Loucy (cell line): Measurements from ENCODE around the gene TAF11L3.
"Not testable (repeated sequence)": the region's sequence is repeated elsewhere in the genome, so short reads cannot be mapped to it uniquely, and the experiment has no call there.

ENCODE experiments used
- H2AFZ ChIP-seq: fragments of 200-600 bp; sonication (generic); 2 replicates; pipeline ENCODE4 v1.6.0; 2016; ENCODE audit warnings: antibody characterized with exemption, mild to moderate bottlenecking, low read length, moderate library complexity
- H3F3A ChIP-seq: fragments of 200-600 bp; 2 replicates; pipeline ENCODE4 v1.6.0; 2016; ENCODE audit warnings: antibody characterized with exemption, low read depth, mild to moderate bottlenecking
- H3K27me3 ChIP-seq: fragments of 200-600 bp; sonication (generic); 2 replicates; pipeline ENCODE4 v1.6.1; 2014; ENCODE audit warnings: low read length, mild to moderate bottlenecking; ENCODE audit not compliant: insufficient read depth, poor library complexity, severe bottlenecking
- H3K36me3 ChIP-seq: fragments of 200-600 bp; sonication (generic); 2 replicates; pipeline ENCODE4 v1.6.1; 2016; ENCODE audit warnings: low read length; ENCODE audit not compliant: insufficient read depth
- H3K4me1 ChIP-seq: fragments of 200-600 bp; sonication (generic); 2 replicates; pipeline ENCODE4 v1.5.1; 2014; ENCODE audit warnings: low read length, mild to moderate bottlenecking; ENCODE audit not compliant: insufficient read depth, poor library complexity, severe bottlenecking
- H3K4me2 ChIP-seq: fragments of 200-600 bp; sonication (generic); 2 replicates; pipeline ENCODE4 v1.6.0; 2014; ENCODE audit warnings: antibody characterized with exemption, low read length, low read depth, mild to moderate bottlenecking; ENCODE audit not compliant: poor library complexity, severe bottlenecking
- H3K4me3 ChIP-seq: fragments of 200-600 bp; sonication (generic); 2 replicates; pipeline ENCODE4 v1.5.1; 2014; ENCODE audit warnings: low read length, mild to moderate bottlenecking, mixed read lengths; ENCODE audit not compliant: poor library complexity, severe bottlenecking
- H3K79me2 ChIP-seq: fragments of 200-600 bp; sonication (generic); 2 replicates; pipeline ENCODE4 v1.6.1; 2014; ENCODE audit warnings: low read length; ENCODE audit not compliant: insufficient read depth
- H3K9ac ChIP-seq: fragments of 200-600 bp; sonication (generic); 2 replicates; pipeline ENCODE4 v1.6.0; 2014; ENCODE audit warnings: mild to moderate bottlenecking, low read depth, low read length, moderate library complexity; ENCODE audit not compliant: poor library complexity, severe bottlenecking
- H3K9me2 ChIP-seq: fragments of 200-600 bp; sonication (generic); replicated peaks from 2 replicates; pipeline ENCODE4 v1.6.1; 2016; ENCODE audit warnings: low read depth, low read length, mixed read lengths
- H3K9me3 ChIP-seq: fragments of 200-600 bp; sonication (generic); 2 replicates; pipeline ENCODE4 v1.6.1; 2014; ENCODE audit warnings: mild to moderate bottlenecking, antibody characterized with exemption, low read length, low read depth; ENCODE audit not compliant: insufficient read depth
- H4K20me1 ChIP-seq: fragments of 200-600 bp; sonication (generic); 2 replicates; pipeline ENCODE4 v1.6.0; 2014; ENCODE audit warnings: antibody characterized with exemption, low read length, mild to moderate bottlenecking; ENCODE audit not compliant: insufficient read depth, poor library complexity, severe bottlenecking
- EZH2phosphoT487 ChIP-seq: fragments of 200-600 bp; IDR thresholded peaks from 2 replicates; pipeline ENCODE4 v1.6.1; 2018; ENCODE audit warnings: antibody characterized with exemption, mild to moderate bottlenecking, moderate library complexity, borderline replicate concordance
- TF ChIP-seq, protein P1 (sequence below): fragments of 200-600 bp; sonication (generic); conservative IDR thresholded peaks from 2 replicates; pipeline ENCODE4 v1.5.1; 2014; ENCODE audit warnings: mild to moderate bottlenecking, antibody characterized with exemption, low read length

Gene TAF11L3

DNA sequence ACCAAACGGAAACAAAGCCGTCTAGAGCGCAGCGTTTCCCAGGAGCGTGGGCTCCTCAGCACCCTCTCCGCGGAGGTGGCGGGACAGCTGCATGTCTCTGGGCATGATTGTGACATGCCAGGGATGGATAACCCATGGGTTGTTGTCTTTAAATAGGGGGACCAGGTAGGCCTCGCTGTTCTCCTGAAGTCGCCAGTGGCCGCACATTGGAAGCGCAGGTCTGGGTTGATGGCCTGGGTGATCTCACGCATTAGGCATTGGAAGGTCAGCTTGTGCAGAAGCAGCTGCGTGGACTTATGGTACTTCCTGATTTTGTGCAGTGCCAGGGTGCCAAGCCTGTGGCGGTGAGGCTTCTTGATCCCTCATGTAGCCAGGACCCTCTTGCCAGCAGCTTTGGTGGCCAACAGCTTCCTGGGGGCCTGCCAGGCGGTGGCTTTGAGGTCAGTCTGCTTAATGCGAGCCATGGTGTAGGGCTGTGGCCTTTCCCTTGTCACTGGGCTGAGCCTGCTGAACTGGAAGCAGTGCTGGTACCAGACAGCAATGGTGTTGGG lies 6.3 kb upstream of the TAF11L3 start:
- no peak for TF ChIP-seq EZH2phosphoT487
- TF ChIP-seq, protein P1, sequence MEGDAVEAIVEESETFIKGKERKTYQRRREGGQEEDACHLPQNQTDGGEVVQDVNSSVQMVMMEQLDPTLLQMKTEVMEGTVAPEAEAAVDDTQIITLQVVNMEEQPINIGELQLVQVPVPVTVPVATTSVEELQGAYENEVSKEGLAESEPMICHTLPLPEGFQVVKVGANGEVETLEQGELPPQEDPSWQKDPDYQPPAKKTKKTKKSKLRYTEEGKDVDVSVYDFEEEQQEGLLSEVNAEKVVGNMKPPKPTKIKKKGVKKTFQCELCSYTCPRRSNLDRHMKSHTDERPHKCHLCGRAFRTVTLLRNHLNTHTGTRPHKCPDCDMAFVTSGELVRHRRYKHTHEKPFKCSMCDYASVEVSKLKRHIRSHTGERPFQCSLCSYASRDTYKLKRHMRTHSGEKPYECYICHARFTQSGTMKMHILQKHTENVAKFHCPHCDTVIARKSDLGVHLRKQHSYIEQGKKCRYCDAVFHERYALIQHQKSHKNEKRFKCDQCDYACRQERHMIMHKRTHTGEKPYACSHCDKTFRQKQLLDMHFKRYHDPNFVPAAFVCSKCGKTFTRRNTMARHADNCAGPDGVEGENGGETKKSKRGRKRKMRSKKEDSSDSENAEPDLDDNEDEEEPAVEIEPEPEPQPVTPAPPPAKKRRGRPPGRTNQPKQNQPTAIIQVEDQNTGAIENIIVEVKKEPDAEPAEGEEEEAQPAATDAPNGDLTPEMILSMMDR: no peak
- H3K9me2 ChIP-seq: no peaks in the 10 kb centered on the region
- H3K9me3 ChIP-seq: no peaks in the 10 kb centered on the region
- H4K20me1 ChIP-seq: no peaks in the 10 kb centered on the region
- H3K9ac ChIP-seq: no peak overlapping the region
- no peaks in the 10 kb centered on the region for H3F3A ChIP-seq
- H3K4me3 ChIP-seq: no peak overlapping the region
- no peaks in the 10 kb centered on the region for H3K4me1 ChIP-seq
- H3K36me3 ChIP-seq: no peaks in the 10 kb centered on the region
- no peaks in the 10 kb centered on the region for H3K79me2 ChIP-seq
- H3K27me3 ChIP-seq: no peaks in the 10 kb centered on the region
- H3K4me2 ChIP-seq: no peak overlapping the region
- H2AFZ ChIP-seq: no peak overlapping the region

DNA sequence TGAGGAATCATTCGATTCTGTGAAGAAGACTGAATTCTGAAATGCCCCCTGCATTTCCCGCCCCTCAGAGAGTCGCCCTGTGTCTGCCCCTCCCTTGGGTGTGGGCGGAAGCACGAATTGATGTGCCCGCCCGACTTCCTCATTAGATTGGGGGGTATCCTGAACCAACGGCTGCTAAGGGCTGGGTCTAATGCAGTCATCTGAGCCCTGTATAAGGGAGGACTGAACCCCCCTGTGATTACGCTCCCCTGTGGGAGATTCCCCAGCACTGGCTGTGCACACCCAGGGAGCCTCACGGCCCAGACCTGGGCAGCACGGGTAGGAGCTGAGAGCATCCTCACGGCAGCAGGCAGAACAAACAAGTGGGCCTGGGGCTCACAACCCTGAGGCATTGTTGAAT lies 641 bp upstream of the TAF11L3 start:
- H3K4me3 ChIP-seq, H4K20me1 ChIP-seq, H3K9ac ChIP-seq, H3K9me3 ChIP-seq, H3K27me3 ChIP-seq, H3K36me3 ChIP-seq, H3K4me2 ChIP-seq, H2AFZ ChIP-seq, H3K79me2 ChIP-seq, H3F3A ChIP-seq, H3K9me2 ChIP-seq, H3K4me1 ChIP-seq: not testable (repeated sequence)

DNA sequence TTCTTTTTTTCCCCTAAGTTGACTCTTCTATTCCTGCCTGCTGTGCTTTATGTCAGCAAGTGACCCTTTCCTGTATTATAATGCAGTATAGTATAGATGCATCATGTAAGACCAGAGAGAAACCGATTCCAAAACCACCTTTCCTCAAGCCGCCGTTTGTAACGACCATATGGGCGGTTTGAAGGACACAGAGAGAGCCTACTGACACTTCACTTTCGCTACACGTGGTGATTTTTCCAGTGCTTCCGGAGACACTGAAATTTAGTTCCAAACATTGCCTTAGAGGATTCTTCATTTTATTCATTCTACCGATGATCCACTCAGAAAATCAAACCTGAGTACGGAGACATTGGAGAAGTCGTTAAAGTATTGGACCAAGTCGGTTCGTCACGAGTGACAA lies 1.3 kb downstream of the TAF11L3 start:
- not testable (repeated sequence) for H3K9me2 ChIP-seq, H3K4me3 ChIP-seq, H3K36me3 ChIP-seq, H3F3A ChIP-seq, H3K9me3 ChIP-seq, H3K4me1 ChIP-seq, H2AFZ ChIP-seq, H3K79me2 ChIP-seq, H4K20me1 ChIP-seq, H3K27me3 ChIP-seq, H3K9ac ChIP-seq, H3K4me2 ChIP-seq

DNA sequence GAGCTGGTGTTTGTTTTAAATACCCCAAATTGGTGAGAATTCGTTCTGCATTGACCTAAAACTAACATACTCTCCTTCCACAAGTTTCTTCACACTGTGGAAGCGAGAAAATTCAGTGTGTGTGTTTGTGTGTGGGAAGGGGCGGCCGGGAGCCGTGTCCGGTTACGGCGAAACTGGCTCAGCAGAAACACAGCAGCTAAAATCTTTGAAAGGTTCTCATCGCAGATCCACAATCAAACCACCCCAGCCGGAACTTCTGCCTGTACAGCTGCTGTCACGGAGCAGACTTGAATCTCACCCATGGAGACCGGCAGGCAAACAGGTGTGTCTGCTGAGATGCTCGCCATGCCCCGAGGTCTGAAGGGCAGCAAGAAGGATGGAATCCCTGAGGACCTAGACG lies 3.3 kb downstream of the TAF11L3 start, which contains the start of gene TAF11L4:
TAF11L4 (plus strand) TSS at position 301 of the 400 bp plus-strand sequence.
- H3K9me2 ChIP-seq, H3K79me2 ChIP-seq, H3K9me3 ChIP-seq, H3K36me3 ChIP-seq, H3K9ac ChIP-seq, H2AFZ ChIP-seq, H3K4me2 ChIP-seq, H3F3A ChIP-seq, H3K27me3 ChIP-seq, H4K20me1 ChIP-seq, H3K4me3 ChIP-seq, H3K4me1 ChIP-seq: not testable (repeated sequence)

DNA sequence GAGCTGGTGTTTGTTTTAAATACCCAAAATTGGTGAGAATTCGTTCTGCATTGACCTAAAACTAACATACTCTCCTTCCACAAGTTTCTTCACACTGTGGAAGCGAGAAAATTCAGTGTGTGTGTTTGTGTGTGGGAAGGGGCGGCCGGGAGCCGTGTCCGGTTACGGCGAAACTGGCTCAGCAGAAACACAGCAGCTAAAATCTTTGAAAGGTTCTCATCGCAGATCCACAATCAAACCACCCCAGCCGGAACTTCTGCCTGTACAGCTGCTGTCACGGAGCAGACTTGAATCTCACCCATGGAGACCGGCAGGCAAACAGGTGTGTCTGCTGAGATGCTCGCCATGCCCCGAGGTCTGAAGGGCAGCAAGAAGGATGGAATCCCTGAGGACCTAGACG lies 6.8 kb downstream of the TAF11L3 start, which contains the start of gene TAF11L5:
TAF11L5 (plus strand) TSS at position 301 of the 400 bp plus-strand sequence.
- H3K4me3 ChIP-seq, H3K27me3 ChIP-seq, H3K36me3 ChIP-seq, H3F3A ChIP-seq, H3K4me1 ChIP-seq, H3K4me2 ChIP-seq, H2AFZ ChIP-seq, H3K79me2 ChIP-seq, H3K9me2 ChIP-seq, H3K9me3 ChIP-seq, H3K9ac ChIP-seq, H4K20me1 ChIP-seq: not testable (repeated sequence)

DNA sequence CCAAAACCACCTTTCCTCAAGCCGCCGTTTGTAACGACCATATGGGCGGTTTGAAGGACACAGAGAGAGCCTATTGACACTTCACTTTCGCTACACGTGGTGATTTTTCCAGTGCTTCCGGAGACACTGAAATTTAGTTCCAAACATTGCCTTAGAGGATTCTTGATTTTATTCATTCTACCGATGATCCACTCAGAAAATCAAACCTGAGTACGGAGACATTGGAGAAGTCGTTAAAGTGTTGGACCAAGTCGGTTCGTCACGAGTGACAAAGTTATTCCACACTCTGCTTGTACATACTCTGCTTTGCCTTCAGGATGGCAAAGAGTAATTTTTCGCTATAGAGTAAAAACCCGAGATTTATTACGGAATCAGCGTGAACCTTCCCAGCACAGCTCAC lies 8.3 kb downstream of the TAF11L3 start:
- not testable (repeated sequence) for H3K4me1 ChIP-seq, H3K9me3 ChIP-seq, H4K20me1 ChIP-seq, H3K9ac ChIP-seq, H3K4me3 ChIP-seq, H3K79me2 ChIP-seq, H2AFZ ChIP-seq, H3F3A ChIP-seq, H3K9me2 ChIP-seq, H3K27me3 ChIP-seq, H3K4me2 ChIP-seq, H3K36me3 ChIP-seq

DNA sequence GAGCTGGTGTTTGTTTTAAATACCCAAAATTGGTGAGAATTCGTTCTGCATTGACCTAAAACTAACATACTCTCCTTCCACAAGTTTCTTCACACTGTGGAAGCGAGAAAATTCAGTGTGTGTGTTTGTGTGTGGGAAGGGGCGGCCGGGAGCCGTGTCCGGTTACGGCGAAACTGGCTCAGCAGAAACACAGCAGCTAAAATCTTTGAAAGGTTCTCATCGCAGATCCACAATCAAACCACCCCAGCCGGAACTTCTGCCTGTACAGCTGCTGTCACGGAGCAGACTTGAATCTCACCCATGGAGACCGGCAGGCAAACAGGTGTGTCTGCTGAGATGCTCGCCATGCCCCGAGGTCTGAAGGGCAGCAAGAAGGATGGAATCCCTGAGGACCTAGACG lies 10.2 kb downstream of the TAF11L3 start, which contains the start of gene TAF11L6:
TAF11L6 (plus strand) TSS at position 301 of the 400 bp plus-strand sequence.
- H3K4me3 ChIP-seq, H3K9ac ChIP-seq, H3K4me2 ChIP-seq, H3K36me3 ChIP-seq, H3K79me2 ChIP-seq, H3K9me2 ChIP-seq, H4K20me1 ChIP-seq, H2AFZ ChIP-seq, H3K9me3 ChIP-seq, H3F3A ChIP-seq, H3K4me1 ChIP-seq, H3K27me3 ChIP-seq: not testable (repeated sequence)
